Measurements from ENCODE around the gene RAD50. TPM values are rescaled to one million over a fixed set of nuclear protein-coding genes. Genes with fewer than 3 reads are reported as not detected.

RAD50 gene
- total and polyA plus RNA-seq, 10 of the 15 experiments (the other 5 are each of a cell fraction or from before 2014, with no cell fraction given), result 12.8 to 68.6 (median 47.0) TPM

GRCh38 chr5:132525299-132525724 is 31.5 kb upstream of the RAD50 start:
- BruUV-seq (replicated peaks), result no TSS peak
- POLR2A ChIA-PET, result interaction anchor here (0.7 to 2.7 kb wide), 7 partner anchors 19 to 226 kb away, joined by 3 to 11 read pairs (median 3); partner anchors contain the start of genes CCNI2 and RAD50
- in situ Hi-C loops (cut with MboI), result loop anchor here (10.0 kb wide), 1 partner anchor 299 kb away; no protein-coding TSS in a partner anchor
- no peak for TF ChIP-seq SUPT20H (IDR thresholded peaks at IDR 0.05; ENCODE audit: borderline replicate concordance, control insufficient read depth, low read depth, low read length)
- peak; percentile 91; the same call in 1 of the 2 replicates for TF ChIP-seq ZBED1 (IDR thresholded peaks at IDR 0.05; ENCODE audit: borderline replicate concordance)
- TF ChIP-seq MYC (IDR thresholded peaks at IDR 0.05; ENCODE audit: insufficient read depth, insufficient read length, insufficient replicate concordance, low read length, severe bottlenecking), result no peak
- peak; percentile 94 for TF ChIP-seq CBFB (IDR thresholded peaks at IDR 0.05; ENCODE audit: low read depth)
- TF ChIP-seq EGR1 (IDR thresholded peaks at IDR 0.05; ENCODE audit: borderline replicate concordance in 1 of 2, low read depth in 2 of 2, low read length in 2 of 2), result no peak
- TF ChIP-seq TCF7 (IDR thresholded peaks at IDR 0.05; ENCODE audit: borderline replicate concordance), result peak; percentile 86
- TF ChIP-seq BACH1 (IDR thresholded peaks at IDR 0.05; ENCODE audit: borderline replicate concordance), result peak; percentile 95
- TF ChIP-seq SKIL (IDR thresholded peaks at IDR 0.05; ENCODE audit: low read depth, poor library complexity, severe bottlenecking), result peak; percentile 93
- TF ChIP-seq WRNIP1 (IDR thresholded peaks at IDR 0.05; ENCODE audit: borderline replicate concordance, low read depth, low read length), result peak; percentile 83; the same call in 1 of the 2 replicates
- no peak for TF ChIP-seq SREBF1 (IDR thresholded peaks at IDR 0.05; ENCODE audit: low read length)
- no peak for TF ChIP-seq HDGF (IDR thresholded peaks at IDR 0.05)
- TF ChIP-seq CTCF (IDR thresholded peaks at IDR 0.05 in 2 of 3, conservative IDR thresholded peaks at IDR 0.05 in 1 of 3; ENCODE audit: control insufficient read depth in 2 of 3, extremely low read depth in 1 of 3, insufficient read depth in 1 of 3, low read depth in 3 of 3, low read length in 3 of 3), result no peak
- peak; percentile 97 for TF ChIP-seq SPI1 (IDR thresholded peaks at IDR 0.05; ENCODE audit: borderline replicate concordance, insufficient read depth, low read depth, low read length)
- no peak for TF ChIP-seq RBBP5 (conservative IDR thresholded peaks at IDR 0.05)
- TF ChIP-seq POLR2A (IDR thresholded peaks at IDR 0.05; ENCODE audit: low read depth, low read length), result no peak
- TF ChIP-seq TCF3 (IDR thresholded peaks at IDR 0.05; ENCODE audit: borderline replicate concordance, insufficient read depth, low read depth, low read length), result no peak
- no peak for TF ChIP-seq POLR2AphosphoS2 (IDR thresholded peaks at IDR 0.05; ENCODE audit: low read depth, low read length)

More at GRCh38 chr5:132525299-132525724, 31.5 kb upstream of the RAD50 start:
- FAIRE-seq (peak; percentile 94), ATAC-seq (peak; percentile 83), DNase-seq (ENCODE audit: low read depth, low spot score) (peak; percentile 97)
- Histone ChIP-seq H3K27me3 (replicated peaks in 1 of 2; ENCODE audit: control insufficient read depth in 2 of 2, insufficient read depth in 2 of 2, low read length in 1 of 2) (no peaks in the 10 kb centered on the region), H3K9ac (ENCODE audit: control insufficient read depth, insufficient read depth, low read length) (no peak overlapping the region), H3K79me2 (ENCODE audit: control insufficient read depth, insufficient read depth, low read length) (no peaks in the 10 kb centered on the region), H3K4me3 (no peak overlapping the region), H3K9me3 (replicated peaks; ENCODE audit: control insufficient read depth, insufficient read depth, low read length) (peaks cover 32% of the 10 kb centered on the region), H2AFZ (ENCODE audit: control insufficient read depth, low read depth, low read length) (no peak overlapping the region), H3K4me1 (ENCODE audit: control insufficient read depth, insufficient read depth, low read length) (peaks cover 35% of the 10 kb centered on the region), H3K36me3 (ENCODE audit: control insufficient read depth in 2 of 2, insufficient read depth in 2 of 2, low read length in 1 of 2) (no peaks in the 10 kb centered on the region), H4K20me1 (ENCODE audit: control insufficient read depth, insufficient read depth) (no peaks in the 10 kb centered on the region), H3K27ac (ENCODE audit: control insufficient read depth, insufficient read depth) (peak overlapping the region; percentile 84), H3K4me2 (ENCODE audit: control insufficient read depth, insufficient read depth) (peak overlapping the region; percentile 60)
- ChIA-PET RAD21 (ENCODE audit: unreplicated experiment) (interaction anchor here (0.9 to 4.8 kb wide), 15 partner anchors 20 to 298 kb away, joined by 3 to 88 read pairs (median 6); partner anchors contain the start of gene CCNI2), SMC1A (ENCODE audit: uncharacterized antibody, unreplicated experiment) (interaction anchor here (0.6 to 4.8 kb wide), 23 partner anchors 11 to 338 kb away, joined by 3 to 75 read pairs (median 5); partner anchors contain the start of gene SLC22A5), CTCF (interaction anchor here (0.7 to 4.8 kb wide), 29 partner anchors 14 to 697 kb away, joined by 3 to 101 read pairs (median 10); partner anchors contain the start of genes CCNI2, IL4, KIF3A and SHROOM1)
- intact Hi-C loops (cut with micrococcal nuclease; ENCODE audit: unreplicated experiment), result loop anchor here (5.0 kb wide), 5 partner anchors 62 to 227 kb away; partner anchors contain the start of gene KIF3A

All from GM12878 (cell line).